Measurements from ENCODE around the gene DTX3L. TPM values are rescaled to one million over a fixed set of nuclear protein-coding genes. Genes with fewer than 3 reads are reported as not detected.

Gene DTX3L
- total and polyA plus RNA-seq, 2 of the 13 experiments (the other 11 are each of a cell fraction or from before 2014, with no cell fraction given): 2.5 to 10.9 TPM

DNA sequence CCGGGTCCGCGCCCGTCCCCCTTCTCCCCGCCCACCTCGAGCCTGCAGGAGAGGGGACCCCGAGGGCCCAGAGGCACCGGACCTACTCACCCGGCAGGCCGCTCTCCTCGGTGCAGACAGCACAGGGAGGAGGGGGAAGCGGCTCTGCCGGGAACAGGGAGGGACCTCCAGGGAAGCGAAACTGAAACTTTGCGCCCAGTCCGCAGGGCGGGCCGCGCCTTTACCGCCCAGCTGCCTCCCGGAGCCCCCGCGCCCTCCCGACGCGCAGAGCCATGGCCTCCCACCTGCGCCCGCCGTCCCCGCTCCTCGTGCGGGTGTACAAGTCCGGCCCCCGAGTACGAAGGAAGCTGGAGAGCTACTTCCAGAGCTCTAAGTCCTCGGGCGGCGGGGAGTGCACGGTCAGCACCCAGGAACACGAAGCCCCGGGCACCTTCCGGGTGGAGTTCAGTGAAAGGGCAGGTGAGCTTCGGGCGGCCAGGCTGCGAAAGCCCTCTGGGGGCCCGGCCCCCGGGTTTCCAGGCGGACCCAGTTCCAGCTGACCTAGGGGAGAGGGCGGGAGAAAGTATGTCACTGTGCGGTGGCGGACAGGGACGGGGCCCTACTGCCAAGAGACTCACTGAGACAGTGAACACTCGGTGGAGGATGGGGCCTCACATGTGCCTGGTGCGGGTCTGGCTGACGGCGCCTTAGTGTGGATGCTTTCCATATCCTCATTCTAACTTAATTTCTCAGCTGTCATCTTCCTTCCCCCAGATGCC lies at the start of gene DTX3L, which contains the start of gene PARP9 (continued):
- TF ChIP-seq, protein P1, sequence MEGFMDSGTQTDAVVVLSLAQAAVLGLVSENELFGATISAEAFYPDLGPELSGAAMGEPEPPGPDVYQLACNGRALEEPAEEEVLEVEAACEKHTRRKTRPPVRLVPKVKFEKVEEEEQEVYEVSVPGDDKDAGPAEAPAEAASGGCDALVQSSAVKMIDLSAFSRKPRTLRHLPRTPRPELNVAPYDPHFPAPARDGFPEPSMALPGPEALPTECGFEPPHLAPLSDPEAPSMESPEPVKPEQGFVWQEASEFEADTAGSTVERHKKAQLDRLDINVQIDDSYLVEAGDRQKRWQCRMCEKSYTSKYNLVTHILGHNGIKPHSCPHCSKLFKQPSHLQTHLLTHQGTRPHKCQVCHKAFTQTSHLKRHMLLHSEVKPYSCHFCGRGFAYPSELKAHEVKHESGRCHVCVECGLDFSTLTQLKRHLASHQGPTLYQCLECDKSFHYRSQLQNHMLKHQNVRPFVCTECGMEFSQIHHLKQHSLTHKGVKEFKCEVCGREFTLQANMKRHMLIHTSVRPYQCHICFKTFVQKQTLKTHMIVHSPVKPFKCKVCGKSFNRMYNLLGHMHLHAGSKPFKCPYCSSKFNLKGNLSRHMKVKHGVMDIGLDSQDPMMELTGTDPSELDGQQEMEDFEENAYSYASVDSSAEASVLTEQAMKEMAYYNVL (CRISPR knock-in tag; IDR thresholded peaks at IDR 0.05; ENCODE audit: borderline replicate concordance): peak; percentile 75; the same call in 1 of the 2 replicates
- no peak for TF ChIP-seq PBX2 (CRISPR knock-in tag; IDR thresholded peaks at IDR 0.05)
- TF ChIP-seq IKZF5 (CRISPR knock-in tag; IDR thresholded peaks at IDR 0.05): peak; percentile 25; the same call in 1 of the 2 replicates
- TF ChIP-seq, protein P2, sequence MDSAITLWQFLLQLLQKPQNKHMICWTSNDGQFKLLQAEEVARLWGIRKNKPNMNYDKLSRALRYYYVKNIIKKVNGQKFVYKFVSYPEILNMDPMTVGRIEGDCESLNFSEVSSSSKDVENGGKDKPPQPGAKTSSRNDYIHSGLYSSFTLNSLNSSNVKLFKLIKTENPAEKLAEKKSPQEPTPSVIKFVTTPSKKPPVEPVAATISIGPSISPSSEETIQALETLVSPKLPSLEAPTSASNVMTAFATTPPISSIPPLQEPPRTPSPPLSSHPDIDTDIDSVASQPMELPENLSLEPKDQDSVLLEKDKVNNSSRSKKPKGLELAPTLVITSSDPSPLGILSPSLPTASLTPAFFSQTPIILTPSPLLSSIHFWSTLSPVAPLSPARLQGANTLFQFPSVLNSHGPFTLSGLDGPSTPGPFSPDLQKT (CRISPR knock-in tag; IDR thresholded peaks at IDR 0.05; ENCODE audit: borderline replicate concordance): no peak
- no peak; the same call in 1 of the 2 replicates for TF ChIP-seq MAFF (IDR thresholded peaks at IDR 0.05; ENCODE audit: low read depth, low read length)
- no peak for TF ChIP-seq HNF4G (IDR thresholded peaks at IDR 0.05; ENCODE audit: borderline replicate concordance, low read depth, low read length)
- TF ChIP-seq HNF4G (CRISPR knock-in tag; IDR thresholded peaks at IDR 0.05; ENCODE audit: borderline replicate concordance, low read depth): peak; percentile 71
- no peak for TF ChIP-seq TEAD2 (CRISPR knock-in tag; IDR thresholded peaks at IDR 0.05)
- peak; percentile 77 for TF ChIP-seq RBM39 (IDR thresholded peaks at IDR 0.05; ENCODE audit: low read depth, low read length, poor library complexity, severe bottlenecking)
- TF ChIP-seq YEATS2 (CRISPR knock-in tag; IDR thresholded peaks at IDR 0.05; ENCODE audit: borderline replicate concordance): peak; percentile 52; the same call in 1 of the 2 replicates
- TF ChIP-seq RFX3 (CRISPR knock-in tag; IDR thresholded peaks at IDR 0.05): no peak
- no peak for TF ChIP-seq ZNF282 (IDR thresholded peaks at IDR 0.05; ENCODE audit: partially characterized antibody)
- TF ChIP-seq ZNF841 (CRISPR knock-in tag; IDR thresholded peaks at IDR 0.05; ENCODE audit: borderline replicate concordance): no peak
- peak; percentile 68 for TF ChIP-seq HDAC2 (CRISPR knock-in tag; IDR thresholded peaks at IDR 0.05)
- TF ChIP-seq CENPX (CRISPR knock-in tag; IDR thresholded peaks at IDR 0.05): no peak
- TF ChIP-seq KDM6A (CRISPR knock-in tag; IDR thresholded peaks at IDR 0.05; ENCODE audit: low read depth): no peak
- no peak for TF ChIP-seq AFF4 (CRISPR knock-in tag; IDR thresholded peaks at IDR 0.05)
- no peak for TF ChIP-seq TRIM24 (CRISPR knock-in tag; IDR thresholded peaks at IDR 0.05)
- no peak for TF ChIP-seq IKZF4 (CRISPR knock-in tag; IDR thresholded peaks at IDR 0.05; ENCODE audit: borderline replicate concordance, low read depth, not compliant biosample characterization)
- no peak for TF ChIP-seq WIZ (CRISPR knock-in tag; IDR thresholded peaks at IDR 0.05)

All from HepG2 (cell line).